Type B pancreatic cell (in vitro differentiated cells): ENCODE results near the gene OSTM1. TPM values are rescaled to one million over a fixed set of nuclear protein-coding genes. Genes with fewer than 3 reads are reported as not detected.
"Not testable (repeated sequence)": the region's sequence is repeated elsewhere in the genome, so short reads cannot be mapped to it uniquely, and the experiment has no call there.

Experiments
- DNase-seq: peaks from one replicate; pipeline ENCODE4 v3.0.0; 2021; ENCODE audit warnings: mixed read lengths; ENCODE audit not compliant: unreplicated experiment; ENCODE audit errors: extremely low spot score
- H3K27ac Mint-ChIP-seq: 2 replicates; pipeline ENCODE4 v1.8.0; 2021; ENCODE audit warnings: mild to moderate bottlenecking, mixed read lengths
- H3K27me3 Mint-ChIP-seq: 2 replicates; pipeline ENCODE4 v1.8.0; 2021; ENCODE audit warnings: mixed read lengths
- H3K36me3 Mint-ChIP-seq: 2 replicates; pipeline ENCODE4 v1.8.0; 2021; ENCODE audit warnings: mixed read lengths
- H3K4me1 Mint-ChIP-seq: one replicate; pipeline ENCODE4 v1.8.0; 2021; ENCODE audit warnings: mixed read lengths; ENCODE audit not compliant: unreplicated experiment
- H3K4me3 Mint-ChIP-seq: 2 replicates; pipeline ENCODE4 v1.8.0; 2021; ENCODE audit warnings: mild to moderate bottlenecking, mixed read lengths
- H3K9me3 Mint-ChIP-seq: 2 replicates; pipeline ENCODE4 v1.8.0; 2021; ENCODE audit warnings: mixed read lengths
- total RNA-seq: library from RNA; stranded (reverse); gene quantifications from 2 replicates; pipeline ENCODE4 v1.2.1, GENCODE V29; 2021; ENCODE audit warnings: low replicate concordance
- TF ChIP-seq, protein P1 (sequence below): fragments of 200-600 bp; sonication (generic); conservative IDR thresholded peaks from 2 replicates; pipeline ENCODE4 v1.5.0; 2021; ENCODE audit warnings: antibody characterized with exemption, mild to moderate bottlenecking

OSTM1 gene
- total RNA-seq, 1 donor from 2014 or later = 14.5 TPM

- Mint-ChIP-seq H3K36me3 (no peaks in the 10 kb centered on the region), H3K4me1 (peaks cover 24% of the 10 kb centered on the region), H3K4me3 (peak overlapping the region; percentile 44), H3K27ac (peak overlapping the region; percentile 86), H3K27me3 (no peaks in the 10 kb centered on the region), H3K9me3 (no peaks in the 10 kb centered on the region)
- TF ChIP-seq, protein P1, sequence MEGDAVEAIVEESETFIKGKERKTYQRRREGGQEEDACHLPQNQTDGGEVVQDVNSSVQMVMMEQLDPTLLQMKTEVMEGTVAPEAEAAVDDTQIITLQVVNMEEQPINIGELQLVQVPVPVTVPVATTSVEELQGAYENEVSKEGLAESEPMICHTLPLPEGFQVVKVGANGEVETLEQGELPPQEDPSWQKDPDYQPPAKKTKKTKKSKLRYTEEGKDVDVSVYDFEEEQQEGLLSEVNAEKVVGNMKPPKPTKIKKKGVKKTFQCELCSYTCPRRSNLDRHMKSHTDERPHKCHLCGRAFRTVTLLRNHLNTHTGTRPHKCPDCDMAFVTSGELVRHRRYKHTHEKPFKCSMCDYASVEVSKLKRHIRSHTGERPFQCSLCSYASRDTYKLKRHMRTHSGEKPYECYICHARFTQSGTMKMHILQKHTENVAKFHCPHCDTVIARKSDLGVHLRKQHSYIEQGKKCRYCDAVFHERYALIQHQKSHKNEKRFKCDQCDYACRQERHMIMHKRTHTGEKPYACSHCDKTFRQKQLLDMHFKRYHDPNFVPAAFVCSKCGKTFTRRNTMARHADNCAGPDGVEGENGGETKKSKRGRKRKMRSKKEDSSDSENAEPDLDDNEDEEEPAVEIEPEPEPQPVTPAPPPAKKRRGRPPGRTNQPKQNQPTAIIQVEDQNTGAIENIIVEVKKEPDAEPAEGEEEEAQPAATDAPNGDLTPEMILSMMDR = no peak
- no peak for DNase-seq
These were observed 71.9 kb downstream of the OSTM1 start for GRCh38 chr6:108002365-108003221.

GRCh38 chr6:108001696-108002231 lies 72.8 kb downstream of the OSTM1 start:
- no peaks in the 10 kb centered on the region for H3K27me3 Mint-ChIP-seq
- H3K9me3 Mint-ChIP-seq = no peaks in the 10 kb centered on the region
- H3K4me1 Mint-ChIP-seq = peaks cover 24% of the 10 kb centered on the region
- TF ChIP-seq, protein P1 = no peak
- H3K4me3 Mint-ChIP-seq = peak overlapping the region; percentile 44
- no peak for DNase-seq
- no peaks in the 10 kb centered on the region for H3K36me3 Mint-ChIP-seq
- H3K27ac Mint-ChIP-seq = peak overlapping the region; percentile 86

DNA sequence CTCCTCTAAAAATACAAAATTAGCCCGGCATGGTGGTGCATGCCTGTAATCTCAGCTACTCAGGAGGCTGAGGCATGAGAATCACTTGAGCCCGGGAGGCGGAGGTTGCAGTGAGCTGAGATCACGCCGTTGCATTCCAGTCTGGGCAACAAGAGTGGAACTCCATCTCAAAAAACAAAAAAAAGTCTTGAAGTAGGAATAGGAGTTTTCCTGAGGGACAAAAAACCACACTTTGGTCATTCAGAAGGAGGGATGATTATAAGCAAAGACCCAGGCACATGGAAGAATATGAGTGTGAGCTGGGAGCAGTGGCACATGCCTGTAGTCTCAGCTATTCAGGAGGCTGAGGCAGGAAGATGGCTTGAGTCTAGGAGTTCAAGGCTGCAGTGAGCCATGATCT lies 74.3 kb downstream of the OSTM1 start:
- H3K27me3 Mint-ChIP-seq, H3K27ac Mint-ChIP-seq, H3K9me3 Mint-ChIP-seq, H3K36me3 Mint-ChIP-seq, DNase-seq, H3K4me3 Mint-ChIP-seq: not testable (repeated sequence)
- H3K4me1 Mint-ChIP-seq = peaks cover 24% of the 10 kb centered on the region

DNA sequence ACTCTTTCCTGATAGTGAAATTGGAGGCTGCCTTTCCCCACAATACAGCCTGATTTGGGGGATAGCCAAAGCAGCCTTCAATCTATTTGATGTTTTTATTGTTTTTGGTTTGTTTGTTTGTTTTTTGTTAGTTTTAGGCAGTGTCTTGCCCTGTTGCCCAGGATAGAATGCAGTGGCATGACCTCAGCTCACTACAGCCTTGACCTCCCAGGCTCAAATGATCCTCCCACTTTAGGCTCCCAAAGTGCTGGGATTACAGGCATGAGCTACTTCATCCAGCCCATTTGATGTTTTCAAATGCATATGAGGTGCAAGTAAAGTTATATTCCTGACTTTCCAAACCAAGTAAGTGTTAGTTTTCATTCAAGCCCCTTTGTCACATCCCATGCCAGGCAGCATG lies 75.2 kb downstream of the OSTM1 start:
- Mint-ChIP-seq H3K4me3 (no peak overlapping the region), H3K27me3 (no peaks in the 10 kb centered on the region), H3K27ac (no peak overlapping the region), H3K4me1 (peaks cover 24% of the 10 kb centered on the region), H3K36me3 (no peaks in the 10 kb centered on the region), H3K9me3 (no peaks in the 10 kb centered on the region)
- TF ChIP-seq, protein P1 = no peak
- DNase-seq = no peak

DNA sequence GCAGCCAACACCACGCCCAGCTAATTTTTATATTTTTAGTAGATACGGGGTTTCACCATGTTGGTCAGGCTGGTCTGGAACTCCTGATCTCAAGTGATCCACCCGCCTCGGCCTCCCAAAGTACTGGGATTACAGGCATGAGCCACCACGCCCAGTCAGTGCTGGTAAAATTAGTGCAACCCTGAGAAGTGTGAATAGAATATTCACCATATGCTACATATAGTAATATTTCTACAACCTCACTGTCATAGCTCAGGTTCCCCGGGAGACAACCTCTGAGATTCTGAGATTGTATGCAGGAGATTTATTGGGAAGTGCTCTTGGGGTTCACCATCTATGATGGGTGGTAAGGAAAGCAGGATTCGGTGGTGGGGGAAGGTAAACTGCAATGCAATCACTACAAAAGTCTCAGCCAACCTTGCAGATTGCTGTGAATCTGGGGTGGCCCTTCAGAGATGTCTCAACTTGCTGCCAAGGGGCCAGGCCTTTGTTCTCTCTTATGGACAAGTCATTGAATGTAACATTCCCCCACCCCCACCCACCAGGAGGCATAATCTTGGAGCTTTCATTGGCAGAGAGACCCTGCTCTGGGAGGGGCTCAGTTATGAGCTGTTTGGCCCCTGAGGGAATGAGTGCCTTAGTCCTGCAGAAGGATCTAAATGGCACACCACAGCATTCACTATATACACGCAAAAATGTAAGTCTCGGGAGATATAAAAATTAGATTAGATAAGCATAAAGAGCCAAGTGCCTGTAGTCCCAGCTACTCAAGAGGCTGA lies 82.6 kb downstream of the OSTM1 start:
- Mint-ChIP-seq H3K9me3 (no peaks in the 10 kb centered on the region), H3K27me3 (no peaks in the 10 kb centered on the region), H3K36me3 (no peaks in the 10 kb centered on the region), H3K4me3 (no peak overlapping the region), H3K4me1 (peaks cover 23% of the 10 kb centered on the region), H3K27ac (no peak overlapping the region)
- DNase-seq = no peak
- TF ChIP-seq, protein P1 = no peak

Other genes with a start within 250 kb of the OSTM1 start
- 90.8 and 106 TPM in 2 replicates for gene SEC63, start 116.5 kb downstream of the OSTM1 start, total RNA-seq
- gene NR2E1, start 91.3 kb upstream of the OSTM1 start, total RNA-seq = 0.26 TPM in 1 of 2 replicates, not detected in the other
- 93.1 and 126 TPM in 2 replicates for gene SNX3, start 186.3 kb upstream of the OSTM1 start, total RNA-seq
- 7.8 and 9.6 TPM in 2 replicates for gene AFG1L, start 220.3 kb upstream of the OSTM1 start, total RNA-seq